MCF 10A (cell line): ENCODE data around the gene PTBP2. TPM values are rescaled to one million over a fixed set of nuclear protein-coding genes. Genes with fewer than 3 reads are reported as not detected.

Experiments
- BruUV-seq: library from RNA; stranded (reverse); fragments of 400-500 nt; replicated peaks from 2 replicates; lab custom pipeline; 2021; lab: Mats Ljungman, UMichigan
- CTCF ChIA-PET: fragments of 300-600 bp; sonication (Branson Sonifier 250); formaldehyde crosslinking; extraction: SDS; loops from one replicate; lab custom pipeline; 2021; ENCODE audit warnings: antibody characterized with exemption, inconsistent platforms; lab: Yijun Ruan, JAX
- POLR2A ChIA-PET: fragments of 300-600, 350-650 bp; sonication (Branson Sonifier 250); formaldehyde crosslinking; extraction: SDS; loops from one replicate; lab custom pipeline; 2020; ENCODE audit warnings: antibody characterized with exemption, inconsistent platforms; lab: Yijun Ruan, JAX
- DNase-seq: peaks from one replicate; pipeline ENCODE4 v3.0.0-alpha.2; 2018; ENCODE audit not compliant: unreplicated experiment
- H3K27ac Mint-ChIP-seq: one replicate; pipeline ENCODE4 v1.8.0; 2022; ENCODE audit warnings: mild to moderate bottlenecking, low read depth, mixed read lengths; ENCODE audit not compliant: unreplicated experiment
- H3K27me3 Mint-ChIP-seq: one replicate; pipeline ENCODE4 v1.8.0; 2022; ENCODE audit warnings: mixed read lengths; ENCODE audit not compliant: insufficient read depth, unreplicated experiment
- H3K36me3 Mint-ChIP-seq: one replicate; pipeline ENCODE4 v1.8.0; 2022; ENCODE audit warnings: mild to moderate bottlenecking, moderate library complexity, mixed read lengths; ENCODE audit not compliant: insufficient read depth, unreplicated experiment
- H3K4me1 Mint-ChIP-seq: one replicate; pipeline ENCODE4 v1.8.0; 2022; ENCODE audit warnings: mixed read lengths; ENCODE audit not compliant: insufficient read depth, unreplicated experiment
- H3K4me3 Mint-ChIP-seq: one replicate; pipeline ENCODE4 v1.8.0; 2022; ENCODE audit warnings: mild to moderate bottlenecking, moderate library complexity, mixed read lengths; ENCODE audit not compliant: unreplicated experiment
- H3K9me3 Mint-ChIP-seq: one replicate; pipeline ENCODE4 v1.8.0; 2022; ENCODE audit warnings: mixed read lengths; ENCODE audit not compliant: unreplicated experiment
- intact Hi-C: fragments of 100-400 bp; cut with micrococcal nuclease; formaldehyde crosslinking; loops from 2 replicates; pipeline ENCODE4 v1.14.1; 2022
- total RNA-seq: library from RNA; stranded (reverse); gene quantifications from 2 replicates; pipeline ENCODE4 v1.2.3, GENCODE V29; 2022
- TF ChIP-seq, protein P1 (sequence below): fragments of 200-600 bp; IDR thresholded peaks from one replicate; pipeline ENCODE4 v1.8.0; 2022; ENCODE audit warnings: antibody characterized with exemption, mild to moderate bottlenecking; ENCODE audit not compliant: unreplicated experiment

Gene PTBP2
- total RNA-seq, 1 experiment from 2014 or later: 17.3 TPM

DNA sequence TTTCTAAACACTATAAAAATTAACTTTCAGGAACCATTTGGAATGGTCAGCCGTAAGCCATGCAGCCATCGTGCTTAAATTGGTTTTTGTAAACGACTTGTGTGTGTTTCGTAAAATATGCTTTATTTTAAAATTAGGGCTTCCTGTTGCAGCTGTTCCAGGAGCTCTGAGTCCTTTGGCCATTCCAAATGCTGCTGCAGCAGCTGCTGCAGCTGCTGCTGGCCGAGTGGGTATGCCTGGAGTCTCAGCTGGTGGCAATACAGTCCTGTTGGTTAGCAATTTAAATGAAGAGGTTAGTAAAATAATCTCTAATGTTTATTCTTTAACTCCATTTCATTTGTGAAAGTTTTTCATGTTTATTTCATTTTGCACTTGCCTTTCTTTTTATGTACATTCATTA is 83.1 kb downstream of the PTBP2 start:
- Mint-ChIP-seq H3K27me3 (no peaks in the 10 kb centered on the region), H3K4me1 (peaks cover 13% of the 10 kb centered on the region), H3K27ac (no peak overlapping the region), H3K9me3 (no peaks in the 10 kb centered on the region), H3K4me3 (no peak overlapping the region), H3K36me3 (peaks cover 43% of the 10 kb centered on the region)
- intact Hi-C loops: no loop called here
- ChIA-PET CTCF (no interaction called here), POLR2A (no interaction called here)
- TF ChIP-seq, protein P1, sequence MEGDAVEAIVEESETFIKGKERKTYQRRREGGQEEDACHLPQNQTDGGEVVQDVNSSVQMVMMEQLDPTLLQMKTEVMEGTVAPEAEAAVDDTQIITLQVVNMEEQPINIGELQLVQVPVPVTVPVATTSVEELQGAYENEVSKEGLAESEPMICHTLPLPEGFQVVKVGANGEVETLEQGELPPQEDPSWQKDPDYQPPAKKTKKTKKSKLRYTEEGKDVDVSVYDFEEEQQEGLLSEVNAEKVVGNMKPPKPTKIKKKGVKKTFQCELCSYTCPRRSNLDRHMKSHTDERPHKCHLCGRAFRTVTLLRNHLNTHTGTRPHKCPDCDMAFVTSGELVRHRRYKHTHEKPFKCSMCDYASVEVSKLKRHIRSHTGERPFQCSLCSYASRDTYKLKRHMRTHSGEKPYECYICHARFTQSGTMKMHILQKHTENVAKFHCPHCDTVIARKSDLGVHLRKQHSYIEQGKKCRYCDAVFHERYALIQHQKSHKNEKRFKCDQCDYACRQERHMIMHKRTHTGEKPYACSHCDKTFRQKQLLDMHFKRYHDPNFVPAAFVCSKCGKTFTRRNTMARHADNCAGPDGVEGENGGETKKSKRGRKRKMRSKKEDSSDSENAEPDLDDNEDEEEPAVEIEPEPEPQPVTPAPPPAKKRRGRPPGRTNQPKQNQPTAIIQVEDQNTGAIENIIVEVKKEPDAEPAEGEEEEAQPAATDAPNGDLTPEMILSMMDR: no peak
- no peak for DNase-seq
- no TSS peak for BruUV-seq

DNA sequence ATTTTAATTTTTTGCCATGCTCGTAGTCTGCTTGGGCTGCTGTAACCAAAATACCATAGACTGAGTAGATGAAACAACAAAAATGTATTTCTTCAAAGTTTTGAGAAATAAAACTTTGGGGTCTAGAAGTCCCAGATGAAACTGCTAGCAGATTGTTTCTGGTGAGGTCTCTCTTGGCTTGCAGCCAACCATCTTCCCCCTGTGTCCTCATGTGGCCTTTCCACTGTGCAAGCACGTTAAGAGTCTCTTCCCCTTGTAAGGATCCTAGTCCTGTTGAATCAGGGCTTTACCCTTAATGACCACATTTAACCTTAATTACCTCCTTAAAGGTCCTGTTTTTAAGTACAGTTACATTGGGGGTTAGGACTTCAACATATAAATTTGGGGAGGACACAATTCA is 86.6 kb downstream of the PTBP2 start:
- Mint-ChIP-seq H3K27me3 (no peaks in the 10 kb centered on the region), H3K4me1 (peaks cover 6% of the 10 kb centered on the region), H3K36me3 (peaks cover 48% of the 10 kb centered on the region), H3K27ac (peak overlapping the region; percentile 37), H3K9me3 (no peaks in the 10 kb centered on the region), H3K4me3 (no peak overlapping the region)
- ChIA-PET CTCF (no interaction called here), POLR2A (no interaction called here)
- no peak for DNase-seq
- BruUV-seq: no TSS peak
- TF ChIP-seq, protein P1: no peak
- intact Hi-C loops: no loop called here

DNA sequence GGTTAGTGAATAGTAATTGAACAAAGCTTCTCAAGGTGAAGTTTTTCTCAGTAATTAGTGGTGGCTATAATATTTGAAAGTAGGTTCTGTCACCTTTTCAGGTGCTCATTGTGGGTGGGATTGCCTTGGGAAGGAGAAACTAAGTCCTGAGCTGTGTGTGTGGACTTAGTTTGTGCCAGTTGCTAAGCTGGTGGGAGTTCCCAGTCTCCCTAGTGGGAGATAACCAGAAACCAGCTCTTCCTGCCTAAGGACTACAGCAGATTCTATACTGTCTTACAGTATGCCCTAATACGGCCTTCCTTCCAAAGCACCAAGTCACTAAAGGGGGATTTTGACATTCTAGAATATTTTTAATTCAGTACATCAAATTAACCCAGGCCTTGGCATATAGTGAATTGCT is 94.3 kb downstream of the PTBP2 start:
- BruUV-seq: no TSS peak
- Mint-ChIP-seq H3K27ac (peak overlapping the region; percentile 49), H3K4me3 (no peak overlapping the region), H3K4me1 (peaks cover 5% of the 10 kb centered on the region), H3K9me3 (no peaks in the 10 kb centered on the region), H3K36me3 (peaks cover 48% of the 10 kb centered on the region), H3K27me3 (no peaks in the 10 kb centered on the region)
- no peak for DNase-seq
- intact Hi-C loops: no loop called here
- ChIA-PET CTCF (no interaction called here), POLR2A (interaction anchor here (0.7 kb wide), 1 partner anchor 790 kb away, joined by 3 read pairs; no protein-coding TSS in a partner anchor)
- TF ChIP-seq, protein P1: no peak

- Mint-ChIP-seq H3K27ac (no peak overlapping the region), H3K4me1 (peaks cover 5% of the 10 kb centered on the region), H3K36me3 (peaks cover 28% of the 10 kb centered on the region), H3K9me3 (no peaks in the 10 kb centered on the region), H3K4me3 (no peak overlapping the region), H3K27me3 (no peaks in the 10 kb centered on the region)
- intact Hi-C loops: no loop called here
- DNase-seq: no peak
- ChIA-PET CTCF (interaction anchor here (1.2 kb wide), 1 partner anchor 53 kb away, joined by 3 read pairs; no protein-coding TSS in a partner anchor), POLR2A (no interaction called here)
- TF ChIP-seq, protein P1: no peak
- BruUV-seq: no TSS peak
These were observed 98.5 kb downstream of the PTBP2 start for GRCh38 chr1:96820107-96820506.
